Fibroblast of villous mesenchyme (primary cell): Measurements from ENCODE around the gene ATG3. TPM values are rescaled to one million over a fixed set of nuclear protein-coding genes. Genes with fewer than 3 reads are reported as not detected.

Source experiments
- DNase-seq: peaks from one replicate; pipeline ENCODE4 v3.0.0-alpha.2; 2010; ENCODE audit warnings: low read depth
- H3K4me3 ChIP-seq: 2 replicates; pipeline ENCODE4 v1.5.1; 2011; ENCODE audit warnings: low read depth, mild to moderate bottlenecking, low read length
- CTCF ChIP-seq: IDR thresholded peaks from 2 replicates; pipeline ENCODE4 v1.5.1; 2012; ENCODE audit warnings: low read depth, mild to moderate bottlenecking, low read length; ENCODE audit not compliant: insufficient read depth
- total RNA-seq: library from RNA; depleted of rRNA; stranded (reverse); fragments of >200 nt; gene quantifications from 2 replicates; pipeline ENCODE4 v1.2.3, GENCODE V29; 2012

The ATG3 gene
- total RNA-seq, 1 donor: 91.5 TPM

DNA sequence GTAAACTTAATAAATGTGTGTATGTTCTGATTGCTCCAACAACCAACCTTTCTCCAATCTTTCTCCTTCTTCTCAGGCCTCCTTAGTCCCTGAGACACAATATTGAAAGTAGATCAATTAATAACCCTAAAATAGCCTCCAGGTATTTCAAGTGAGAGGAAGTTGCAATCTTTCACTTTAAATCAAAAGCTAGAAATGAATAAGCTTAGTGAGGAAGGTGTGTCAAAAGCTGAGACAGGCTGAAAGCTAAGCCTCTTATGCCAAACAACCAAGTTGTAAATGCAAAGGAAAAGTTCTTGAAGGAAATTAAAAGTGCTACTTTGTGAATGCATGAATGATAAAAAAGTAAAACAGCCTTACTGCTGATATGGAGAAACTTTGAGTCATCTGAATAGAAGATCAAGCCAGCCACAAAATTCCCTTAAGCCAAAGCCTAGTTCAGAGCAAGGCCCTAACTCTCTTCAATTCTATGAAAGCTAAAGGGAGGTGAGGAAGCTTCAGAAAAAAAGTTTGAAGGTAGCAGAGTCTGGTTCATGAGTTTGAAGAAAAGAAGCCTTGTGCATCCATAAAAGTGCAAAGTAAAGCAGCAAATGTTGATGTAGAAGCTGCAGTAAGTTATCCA lies 40.6 kb upstream of the ATG3 start:
- DNase-seq: no peak
- no peak for TF ChIP-seq CTCF

DNA sequence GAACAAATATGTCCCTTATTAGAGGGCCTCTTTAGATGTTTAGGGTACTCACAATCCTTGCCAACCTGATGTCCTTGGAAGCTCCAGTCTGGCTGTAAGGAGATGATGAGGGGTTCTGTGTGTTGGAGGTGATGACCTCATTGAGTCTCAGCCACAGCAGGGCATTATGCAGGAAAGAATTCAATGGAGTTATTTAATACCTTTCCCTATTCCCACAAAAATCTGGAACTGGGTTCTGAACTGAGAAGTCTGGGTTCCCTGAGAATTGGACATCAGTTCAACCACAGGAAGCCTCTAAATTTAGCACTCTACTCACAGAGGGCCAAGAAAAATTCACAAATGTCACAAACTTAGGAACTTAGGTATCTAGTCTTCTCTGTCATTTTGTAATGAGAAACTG lies 37.0 kb upstream of the ATG3 start:
- H3K4me3 ChIP-seq: no peak overlapping the region
- TF ChIP-seq CTCF: no peak
- no peak for DNase-seq

More for the DNA sequence above, 40.6 kb upstream of the ATG3 start:
- H3K4me3 ChIP-seq: no peak overlapping the region

GRCh38 chr3:112597945-112598344 lies 36.2 kb upstream of the ATG3 start:
- no peak for DNase-seq
- TF ChIP-seq CTCF: no peak

GRCh38 chr3:112594856-112595255 lies 33.1 kb upstream of the ATG3 start:
- no peak for TF ChIP-seq CTCF
- DNase-seq: no peak
- H3K4me3 ChIP-seq: no peak overlapping the region

More at GRCh38 chr3:112597945-112598344, 36.2 kb upstream of the ATG3 start:
- no peak overlapping the region for H3K4me3 ChIP-seq

- TF ChIP-seq CTCF: no peak
- no peak for DNase-seq
- no peak overlapping the region for H3K4me3 ChIP-seq
These were observed 31.5 kb upstream of the ATG3 start for GRCh38 chr3:112593258-112593657.

- no peak for TF ChIP-seq CTCF
- no peak for DNase-seq
These were observed 25.6 kb upstream of the ATG3 start for GRCh38 chr3:112587336-112587735.

DNA sequence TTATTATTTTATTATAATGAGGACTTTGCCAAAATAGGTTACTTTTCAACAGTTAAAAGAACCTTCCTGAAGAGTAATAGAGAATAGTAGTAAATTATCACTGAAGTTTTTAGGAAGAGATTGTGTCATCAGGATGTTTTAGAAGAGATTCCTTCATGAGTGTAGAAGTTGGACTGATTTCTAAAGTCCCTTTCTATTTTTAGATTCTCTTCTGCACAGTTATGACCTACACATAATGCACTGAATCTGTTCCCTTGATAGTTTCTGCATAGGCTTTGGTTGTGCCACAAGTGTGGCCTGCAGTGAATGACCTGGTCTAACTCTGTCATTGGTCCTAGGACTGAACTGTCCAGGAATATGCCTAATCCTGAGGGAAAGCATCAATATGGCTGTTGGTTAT lies 24.0 kb upstream of the ATG3 start:
- no peak for TF ChIP-seq CTCF
- H3K4me3 ChIP-seq: no peak overlapping the region
- no peak for DNase-seq

More at GRCh38 chr3:112587336-112587735, 25.6 kb upstream of the ATG3 start:
- H3K4me3 ChIP-seq: no peak overlapping the region
